Germinal center (tissue), 1 donor: ENCODE results near the gene MEF2B.
"Not testable (repeated sequence)": the region's sequence is repeated elsewhere in the genome, so short reads cannot be mapped to it uniquely, and the experiment has no call there.

Experiments used
- DNase-seq: peaks from one replicate; pipeline ENCODE4 v3.0.0; 2012; ENCODE audit warnings: mixed read lengths, low spot score

Gene MEF2B

DNA sequence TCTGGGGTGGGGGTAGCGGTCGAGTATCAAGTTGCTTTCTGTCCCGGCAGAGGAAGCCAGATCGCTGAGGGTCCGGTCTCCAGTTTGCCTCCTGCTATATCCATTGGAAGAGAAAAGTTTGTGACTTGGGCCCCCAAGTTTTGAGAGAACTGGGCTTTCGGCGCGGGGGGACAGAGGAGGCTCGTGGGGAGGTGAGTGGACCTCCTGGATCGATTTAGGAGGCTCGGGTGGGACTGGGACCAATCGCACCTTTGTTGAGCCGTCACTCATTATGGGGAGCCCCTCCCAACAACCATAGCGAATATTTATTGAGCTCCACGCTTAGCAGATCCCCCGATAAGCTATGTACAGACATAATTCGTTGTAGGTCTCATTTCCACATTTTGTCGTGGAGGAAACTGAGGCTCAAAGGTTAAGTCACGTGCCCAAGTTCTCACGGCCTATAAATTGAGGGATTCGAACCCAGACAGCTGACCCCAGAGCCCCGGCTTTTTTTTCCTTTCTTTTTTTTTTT is 22.9 kb upstream of the MEF2B start:
- DNase-seq, result peak; percentile 25

DNA sequence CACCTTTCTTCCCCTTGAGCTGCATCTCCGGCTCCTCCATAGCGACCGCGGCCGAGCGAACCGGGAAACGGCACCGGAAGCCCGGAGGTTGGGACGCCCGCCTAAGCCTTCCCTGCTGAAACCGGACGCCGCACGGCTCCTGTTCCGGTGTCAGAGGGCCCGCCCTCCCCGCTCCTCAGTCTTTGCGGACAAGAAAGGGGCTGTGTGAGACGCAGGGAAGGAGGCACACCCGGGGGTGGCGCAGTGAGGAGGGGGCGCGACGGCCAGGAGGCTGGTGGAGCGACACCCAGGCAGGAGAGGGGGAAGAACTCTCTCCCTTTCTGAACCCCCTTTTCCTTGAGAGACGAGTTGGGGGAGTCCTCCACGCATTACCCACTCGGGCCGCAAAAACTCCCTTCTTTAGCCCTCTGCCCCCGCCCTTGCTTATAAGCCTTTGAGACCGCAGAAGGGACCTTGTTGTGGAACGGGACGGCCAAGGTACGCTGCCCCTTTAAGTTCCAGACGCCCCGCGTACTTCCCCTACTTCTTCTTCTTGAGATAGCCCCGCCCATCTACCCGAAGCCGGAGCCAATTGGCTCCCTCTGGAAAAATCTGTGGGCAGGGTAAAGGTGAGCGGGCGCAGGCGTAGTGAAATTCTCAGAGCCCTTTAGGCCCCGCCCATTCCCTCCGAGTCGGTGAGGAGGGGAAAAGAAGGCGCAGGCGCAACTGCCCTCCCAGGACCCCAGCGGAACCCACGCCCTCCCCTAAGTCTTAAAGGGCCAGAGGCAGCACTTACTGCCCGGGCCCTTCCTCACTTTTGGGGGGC is 22.2 kb upstream of the MEF2B start, which contains the start of the genes BORCS8 and RFXANK:
BORCS8 (minus strand) TSS at position 75 of the 805 bp plus-strand sequence; CDS start at position 40, 35 bp downstream.
RFXANK (plus strand) TSS at position 181 of the 805 bp plus-strand sequence. CDS start 1,689 bp downstream, outside the sequence.
- DNase-seq, result peak; percentile 98

DNA sequence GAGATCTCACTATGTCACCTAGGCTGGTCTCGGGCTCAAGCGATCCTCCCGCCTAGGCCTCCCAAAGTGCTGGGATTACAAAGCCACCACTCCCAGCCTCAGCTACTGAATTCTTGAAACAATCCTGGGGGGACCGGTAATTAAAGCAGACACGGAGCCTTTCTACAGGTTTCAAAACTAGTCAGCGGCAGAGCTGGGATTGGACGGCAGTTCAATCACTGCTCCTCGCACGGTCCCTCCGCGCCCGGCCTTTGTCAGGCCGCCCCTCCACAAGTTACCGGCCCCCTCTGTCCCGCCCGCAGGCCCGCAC is 21.7 kb upstream of the MEF2B start:
- no peak for DNase-seq

- DNase-seq, result no peak
Observed at GRCh38 chr19:19186742-19187141, 16.7 kb upstream of the MEF2B start.

GRCh38 chr19:19185853-19186740 is 16.0 kb upstream of the MEF2B start:
- peak; percentile 36 for DNase-seq

DNA sequence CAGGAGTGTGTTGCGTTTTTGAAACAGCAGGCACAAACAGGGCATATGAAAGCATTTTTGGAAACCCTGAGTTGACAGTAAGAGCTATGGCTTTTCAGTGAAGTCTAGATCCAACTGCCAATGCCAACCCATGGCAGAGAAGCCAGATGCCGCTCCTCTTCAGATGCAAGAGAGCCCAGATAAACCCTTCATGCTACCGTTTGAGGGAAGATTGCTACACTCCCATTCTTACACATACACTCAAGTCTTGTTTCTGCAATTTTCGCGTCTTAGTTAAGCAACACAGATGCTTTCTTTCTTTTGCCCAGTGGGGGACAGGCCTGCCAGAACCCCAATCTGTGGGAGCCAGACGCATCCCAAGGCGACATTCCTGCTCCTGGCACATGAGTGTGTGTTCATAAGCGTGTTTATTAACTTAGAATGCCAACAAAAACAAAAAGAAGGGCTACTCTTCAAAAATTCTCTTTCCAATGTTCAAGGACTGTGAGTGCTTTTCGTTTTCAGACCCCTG is 11.5 kb upstream of the MEF2B start:
- DNase-seq, result no peak

DNA sequence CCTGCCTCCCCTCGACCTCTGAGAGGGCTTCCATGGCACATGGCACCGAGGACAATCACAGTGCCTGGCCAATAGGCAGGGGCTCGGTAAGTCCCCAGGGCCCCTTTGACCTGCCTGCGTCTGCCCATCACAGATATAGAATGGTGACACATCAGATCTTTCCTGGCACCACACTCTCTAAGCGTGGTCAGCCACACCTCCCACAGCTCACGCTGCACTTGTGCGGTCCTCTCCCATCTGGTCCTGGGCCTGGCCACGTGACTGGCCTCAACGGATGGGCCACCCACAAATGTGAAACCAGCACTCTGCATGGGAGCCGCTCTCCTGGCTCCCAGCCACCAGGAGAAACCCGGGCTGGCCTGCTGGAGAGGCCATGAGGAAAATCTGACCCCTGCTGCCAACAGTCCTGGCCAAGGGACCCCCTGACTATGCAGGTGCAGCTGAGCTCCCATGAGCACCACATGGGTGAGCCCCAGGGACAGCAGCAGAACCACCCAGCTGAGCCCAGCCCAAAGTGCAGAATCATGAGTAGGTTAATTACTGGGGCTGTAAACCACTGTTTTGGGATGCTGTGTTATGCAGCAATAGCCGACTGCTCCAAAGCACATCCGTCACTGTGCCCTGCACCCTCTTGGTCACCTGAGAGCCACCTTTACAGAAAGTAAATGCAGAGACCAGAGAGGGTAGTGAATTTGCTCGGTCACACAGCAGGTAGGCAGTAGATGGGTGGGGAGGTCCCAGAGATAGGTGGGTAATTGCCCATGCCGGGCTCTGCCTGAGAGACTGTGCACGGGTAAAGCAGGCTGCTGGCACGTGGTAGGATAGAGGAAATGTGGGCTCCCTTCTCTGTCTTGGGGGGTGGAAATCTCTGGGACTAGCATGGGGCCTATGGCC is 9.7 kb upstream of the MEF2B start:
- no peak for DNase-seq

GRCh38 chr19:19176950-19177349 is 6.9 kb upstream of the MEF2B start:
- no peak for DNase-seq

DNA sequence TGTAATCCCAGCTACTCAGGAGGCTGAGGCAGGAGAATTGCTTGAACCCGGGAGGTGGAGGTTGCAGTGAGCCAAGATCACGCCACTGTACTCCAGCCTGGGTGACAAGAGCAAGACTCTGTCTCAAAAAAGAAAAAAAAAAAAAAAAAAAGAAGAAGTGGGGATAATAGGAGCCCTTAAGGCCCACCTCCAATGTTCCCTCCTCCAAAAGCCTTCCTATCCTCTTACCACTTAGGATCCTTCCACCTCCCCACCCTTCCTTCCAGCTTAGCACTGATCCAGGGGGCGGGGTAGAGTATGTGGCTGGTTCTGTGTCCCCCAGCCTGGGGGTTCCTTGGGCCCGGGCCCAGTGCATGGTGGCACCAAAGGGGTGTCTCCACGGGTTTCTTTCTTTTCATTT is 3.2 kb upstream of the MEF2B start:
- DNase-seq, result not testable (repeated sequence)

DNA sequence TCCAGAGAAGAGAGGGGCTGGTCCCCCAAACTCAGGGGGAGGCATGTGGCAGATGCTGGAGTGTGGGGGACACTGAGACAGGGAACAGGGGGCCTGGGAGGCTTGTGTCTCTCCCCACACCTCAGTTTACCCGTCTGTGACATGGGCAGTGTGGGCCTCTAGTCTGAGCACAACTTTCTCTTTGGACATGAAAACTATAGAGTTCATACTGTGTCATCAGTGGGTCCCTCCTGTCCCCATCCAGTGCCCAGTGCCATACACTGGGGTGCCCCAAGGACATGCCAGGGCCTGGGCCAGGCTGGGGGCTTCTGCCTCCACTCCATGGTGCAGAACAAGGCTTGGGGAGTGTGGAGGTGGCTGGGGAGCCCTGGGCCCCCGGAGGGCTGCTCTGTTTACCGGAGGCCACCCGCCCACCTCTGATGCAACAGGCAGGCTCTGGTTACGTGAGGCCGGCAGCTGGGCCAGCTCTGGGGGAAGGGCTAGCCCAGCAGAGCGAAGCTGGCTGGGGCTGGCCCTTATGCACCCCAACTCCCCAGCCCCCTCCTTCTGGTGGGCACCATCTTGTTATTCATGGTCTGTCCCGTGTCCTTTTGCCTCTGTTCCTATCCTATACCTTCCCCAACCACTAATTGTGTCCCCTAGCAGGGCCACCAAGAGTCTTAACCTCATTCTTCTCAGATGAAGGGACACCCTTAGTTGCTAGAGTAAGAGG is 1.9 kb upstream of the MEF2B start:
- DNase-seq, result peak; percentile 34

- no peak for DNase-seq
Observed at GRCh38 chr19:19170873-19171672, 1.0 kb upstream of the MEF2B start.

DNA sequence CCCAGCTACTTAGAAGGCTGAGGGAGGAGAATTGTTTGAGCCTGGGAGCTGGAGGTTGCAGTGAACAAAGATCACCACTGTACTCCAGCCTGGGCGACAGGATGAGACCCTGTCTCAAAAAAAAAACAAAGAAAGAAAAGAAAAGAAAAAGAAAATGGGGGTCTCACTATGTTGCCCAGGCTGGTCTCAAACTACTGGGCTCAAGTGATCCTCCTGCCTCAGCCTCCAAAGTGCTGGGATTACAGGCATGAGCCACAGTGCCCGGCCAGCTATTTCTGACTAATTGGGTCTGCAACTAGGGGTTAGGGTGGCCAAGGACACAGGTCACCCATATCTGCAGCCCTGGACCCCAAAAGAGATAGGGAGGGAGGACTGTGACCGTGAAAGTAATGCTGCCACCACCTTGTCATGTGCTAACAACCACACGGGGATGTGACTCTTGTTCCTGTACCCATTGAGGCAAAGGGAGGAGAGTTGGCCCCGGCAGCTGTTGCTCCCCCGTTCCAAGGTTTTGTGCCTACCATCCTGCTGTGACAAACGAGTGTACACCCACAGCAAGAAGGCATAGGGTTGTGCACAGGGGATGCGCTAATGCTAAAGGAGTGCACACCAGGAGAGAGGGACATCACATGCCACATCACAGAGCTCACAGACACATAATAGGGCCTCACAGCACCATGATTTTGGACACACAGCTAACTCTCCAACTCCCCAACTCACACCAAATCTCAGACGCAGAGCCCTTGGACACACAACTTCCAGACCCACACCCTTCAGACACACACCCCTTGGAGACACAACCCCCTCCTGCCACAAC is 619 bp downstream of the MEF2B start:
- no peak for DNase-seq

DNA sequence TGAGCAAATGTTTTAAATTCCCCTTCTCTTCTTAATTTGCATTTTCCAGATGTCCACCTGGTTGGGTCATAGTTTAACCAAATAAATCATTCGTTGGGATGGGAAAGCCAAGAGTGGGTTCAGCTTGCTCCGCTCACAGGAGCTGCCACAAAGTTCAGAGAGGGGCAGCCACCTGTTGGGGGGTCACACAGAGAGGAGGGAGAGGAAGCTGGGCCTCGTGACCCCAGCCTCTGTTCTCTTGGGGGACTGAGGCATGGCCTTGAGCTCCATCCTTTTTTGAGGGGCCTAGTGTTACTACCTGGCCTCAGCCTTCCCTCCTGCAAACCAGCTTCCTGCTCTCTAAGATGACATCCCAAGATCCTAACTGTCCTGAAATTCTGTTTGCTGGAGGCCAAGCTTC is 2.5 kb downstream of the MEF2B start:
- no peak for DNase-seq

- no peak for DNase-seq
Observed at GRCh38 chr19:19165396-19165795, 4.7 kb downstream of the MEF2B start.

DNA sequence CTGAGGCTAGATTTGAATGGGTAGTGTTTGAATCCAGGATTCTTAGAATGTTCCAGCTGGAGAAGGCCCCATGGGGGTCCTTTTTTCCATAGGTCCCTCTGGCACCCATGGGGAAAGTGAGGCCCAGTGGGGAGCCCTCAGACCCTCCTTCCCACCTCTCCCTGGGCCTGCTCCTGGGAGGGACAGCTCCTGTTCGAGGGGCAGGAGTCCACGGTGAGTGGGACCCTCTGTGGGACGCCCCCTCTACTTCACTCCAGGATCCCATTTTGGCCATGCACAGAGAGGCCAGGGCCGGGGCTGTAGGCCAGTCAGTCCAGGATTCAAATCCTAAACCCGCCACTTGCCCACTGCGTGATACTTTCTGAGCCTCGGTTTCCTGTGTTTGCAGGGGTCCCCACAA is 7.6 kb downstream of the MEF2B start:
- no peak for DNase-seq

- peak; percentile 87 for DNase-seq
Observed at GRCh38 chr19:19160461-19161035, 9.5 kb downstream of the MEF2B start.

DNA sequence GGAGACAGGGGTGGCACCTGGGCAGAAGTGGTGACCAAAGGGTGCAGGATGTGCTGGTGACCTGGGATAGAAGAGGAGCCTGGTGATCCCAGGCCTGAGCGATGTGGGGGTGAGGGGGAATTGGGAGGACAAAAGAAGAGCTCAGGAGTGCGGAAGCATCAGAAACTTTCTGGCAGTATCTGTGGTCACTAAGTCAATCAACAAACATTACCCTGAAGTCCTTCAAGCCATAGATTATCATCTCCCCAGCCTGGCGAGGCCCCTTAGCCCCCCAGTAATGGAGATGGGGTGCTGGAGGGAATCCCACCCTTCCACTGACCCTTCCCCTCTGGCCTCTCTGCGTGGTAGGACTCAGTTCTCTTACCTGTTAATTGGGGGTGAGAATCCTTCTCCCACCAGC is 10.5 kb downstream of the MEF2B start:
- DNase-seq, result no peak

DNA sequence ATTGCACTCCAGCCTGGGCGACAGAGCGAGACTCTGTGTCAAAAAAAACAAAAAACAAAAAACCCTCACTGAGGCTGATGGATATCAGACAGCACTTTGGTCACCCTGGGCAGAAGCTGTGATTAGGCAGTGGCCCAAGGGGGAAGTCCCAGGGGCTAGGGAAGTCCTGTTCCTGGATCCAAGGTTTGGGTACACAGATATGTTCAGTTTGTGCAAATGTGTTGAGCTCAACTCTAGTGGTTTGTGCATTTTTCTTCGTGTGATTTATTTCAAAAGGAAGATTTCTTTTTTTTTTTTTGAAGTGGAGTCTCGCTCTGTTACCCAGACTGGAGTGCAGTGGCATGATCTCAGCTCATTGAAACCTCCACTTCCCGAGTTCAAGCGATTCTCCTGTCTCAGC is 12.3 kb downstream of the MEF2B start:
- DNase-seq, result no peak
